GM12873 (cell line): ENCODE data around the gene ZAP70.

Source experiments
- TF ChIP-seq, protein P1 (sequence below): IDR thresholded peaks from 2 replicates; pipeline ENCODE4 v1.5.1; 2012; ENCODE audit warnings: low read depth, mild to moderate bottlenecking, moderate library complexity, low read length, control low read depth; ENCODE audit not compliant: insufficient read depth; ENCODE audit errors: missing control alignments

The ZAP70 gene

DNA sequence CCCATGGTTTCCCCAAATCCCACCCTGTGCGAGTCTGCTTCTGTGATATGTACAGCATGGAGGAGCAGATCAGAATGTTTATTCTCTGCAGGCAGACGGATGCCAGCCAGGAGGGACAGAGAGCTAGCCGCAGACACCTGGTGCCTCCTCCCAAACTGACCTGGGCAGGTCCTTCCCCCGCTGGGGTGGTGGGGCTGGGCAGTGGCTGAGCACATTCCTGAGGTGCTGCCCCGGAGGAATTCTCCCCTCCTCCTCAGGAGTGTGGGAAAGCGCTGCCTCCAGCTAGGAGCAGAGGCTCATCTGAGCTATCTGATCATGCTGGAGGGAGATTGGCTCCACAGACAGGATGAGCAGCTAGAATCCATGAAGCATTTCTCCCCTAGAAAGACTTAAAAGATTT lies 22.2 kb upstream of the ZAP70 start:
- TF ChIP-seq, protein P1, sequence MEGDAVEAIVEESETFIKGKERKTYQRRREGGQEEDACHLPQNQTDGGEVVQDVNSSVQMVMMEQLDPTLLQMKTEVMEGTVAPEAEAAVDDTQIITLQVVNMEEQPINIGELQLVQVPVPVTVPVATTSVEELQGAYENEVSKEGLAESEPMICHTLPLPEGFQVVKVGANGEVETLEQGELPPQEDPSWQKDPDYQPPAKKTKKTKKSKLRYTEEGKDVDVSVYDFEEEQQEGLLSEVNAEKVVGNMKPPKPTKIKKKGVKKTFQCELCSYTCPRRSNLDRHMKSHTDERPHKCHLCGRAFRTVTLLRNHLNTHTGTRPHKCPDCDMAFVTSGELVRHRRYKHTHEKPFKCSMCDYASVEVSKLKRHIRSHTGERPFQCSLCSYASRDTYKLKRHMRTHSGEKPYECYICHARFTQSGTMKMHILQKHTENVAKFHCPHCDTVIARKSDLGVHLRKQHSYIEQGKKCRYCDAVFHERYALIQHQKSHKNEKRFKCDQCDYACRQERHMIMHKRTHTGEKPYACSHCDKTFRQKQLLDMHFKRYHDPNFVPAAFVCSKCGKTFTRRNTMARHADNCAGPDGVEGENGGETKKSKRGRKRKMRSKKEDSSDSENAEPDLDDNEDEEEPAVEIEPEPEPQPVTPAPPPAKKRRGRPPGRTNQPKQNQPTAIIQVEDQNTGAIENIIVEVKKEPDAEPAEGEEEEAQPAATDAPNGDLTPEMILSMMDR: no peak

DNA sequence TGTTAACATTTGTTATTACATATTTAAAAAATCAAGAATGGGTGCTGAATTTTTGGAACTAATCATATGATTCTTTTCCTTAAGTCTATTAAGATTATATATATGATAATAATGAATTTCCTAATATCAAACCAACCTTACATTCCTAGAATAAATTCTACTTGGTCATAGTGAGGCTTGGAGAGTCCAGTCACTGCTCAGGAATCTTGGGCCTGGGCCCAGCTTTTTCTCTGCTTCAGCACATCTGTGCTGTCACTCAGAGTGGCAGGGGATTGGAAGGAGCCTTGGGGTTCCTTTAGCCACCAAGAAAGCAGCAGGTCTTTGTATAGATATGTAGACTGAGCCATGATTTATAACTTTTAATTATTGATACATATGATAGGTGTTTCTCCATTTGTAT lies 19.9 kb upstream of the ZAP70 start:
- TF ChIP-seq, protein P1: no peak

DNA sequence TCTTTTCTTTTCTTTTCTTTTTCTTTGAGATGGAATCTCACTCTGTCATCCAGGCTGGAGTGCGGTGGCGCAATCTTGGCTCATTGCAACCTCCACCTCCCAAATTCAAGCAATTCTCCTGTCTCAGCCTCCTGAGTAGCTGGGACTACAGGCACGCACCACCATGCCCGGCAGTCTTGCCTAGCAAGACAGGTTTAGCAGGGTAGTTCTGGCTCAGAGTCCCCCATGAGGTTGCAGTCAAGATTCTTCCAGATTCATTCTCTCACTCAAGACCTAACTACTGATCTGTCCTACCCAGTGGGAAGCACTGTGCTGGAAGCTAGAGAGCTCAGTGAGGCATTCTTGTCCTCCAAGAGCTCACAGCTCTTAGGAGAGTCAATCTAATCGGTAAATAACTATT lies 17.6 kb upstream of the ZAP70 start:
- TF ChIP-seq, protein P1: no peak

DNA sequence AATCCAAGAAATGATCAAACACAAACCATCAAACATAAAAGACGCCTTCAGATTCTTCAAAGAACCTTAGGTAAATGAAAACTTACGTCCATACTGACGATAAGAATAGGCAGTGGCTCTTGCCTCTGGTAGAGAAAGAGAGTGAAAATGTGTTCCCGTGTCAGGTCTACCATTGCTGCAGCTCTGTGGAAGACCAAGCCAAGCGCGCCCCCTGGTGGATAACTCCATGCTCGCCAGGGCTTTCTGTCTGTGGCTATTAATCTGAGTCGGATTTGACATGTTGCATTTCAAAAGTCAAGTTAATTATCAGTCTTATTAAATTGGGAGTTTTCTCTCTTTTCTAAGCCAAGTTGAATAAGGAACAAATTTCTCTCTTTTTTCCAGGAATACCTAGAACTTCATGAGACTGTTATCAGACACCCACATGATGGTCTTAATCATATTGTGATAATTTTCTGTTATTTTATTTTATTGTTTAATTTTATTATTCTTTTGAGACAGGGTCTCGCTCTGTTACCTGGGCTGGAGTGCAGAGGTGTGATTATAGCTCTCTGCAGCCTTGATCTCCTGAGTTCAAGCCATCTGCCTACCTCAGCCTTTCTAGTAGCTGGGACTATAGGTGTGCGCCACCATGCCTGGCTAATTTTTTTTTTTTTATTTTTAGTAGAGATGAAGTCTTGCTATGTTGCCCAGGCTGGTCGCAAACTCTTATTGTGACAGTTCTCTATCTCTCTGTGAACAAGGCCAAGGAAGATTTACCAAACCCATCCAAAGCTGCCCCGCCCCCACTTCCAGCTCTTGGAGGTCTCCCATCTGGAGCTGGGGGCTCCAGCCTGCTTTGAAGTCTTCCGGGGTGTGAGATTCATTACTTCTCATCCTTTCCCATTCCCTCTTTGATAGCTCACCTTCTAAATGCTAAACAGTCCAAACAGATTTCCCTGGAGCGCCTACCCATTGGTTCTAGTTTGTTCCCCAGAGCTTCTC lies 15.8 kb upstream of the ZAP70 start:
- TF ChIP-seq, protein P1: peak; percentile 87

DNA sequence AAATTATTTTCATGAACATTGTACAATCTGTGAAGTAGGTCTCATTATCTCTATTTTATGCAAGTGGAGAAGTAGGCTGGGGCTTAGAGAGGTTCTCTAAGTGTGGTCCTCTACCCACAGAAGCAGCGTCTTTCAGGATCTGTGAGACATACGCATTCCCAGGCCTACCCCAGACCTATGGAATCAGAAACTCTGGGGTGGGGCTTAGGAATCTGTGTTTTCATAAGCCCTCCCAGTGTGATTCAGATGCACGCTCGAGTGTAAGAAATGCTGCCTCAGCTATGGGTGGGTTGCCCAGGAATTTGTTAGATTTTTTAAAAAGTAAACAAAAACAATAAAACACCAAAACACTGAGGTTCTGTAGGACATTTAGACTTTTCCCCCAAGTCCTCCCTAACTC lies 14.8 kb upstream of the ZAP70 start:
- TF ChIP-seq, protein P1: no peak

DNA sequence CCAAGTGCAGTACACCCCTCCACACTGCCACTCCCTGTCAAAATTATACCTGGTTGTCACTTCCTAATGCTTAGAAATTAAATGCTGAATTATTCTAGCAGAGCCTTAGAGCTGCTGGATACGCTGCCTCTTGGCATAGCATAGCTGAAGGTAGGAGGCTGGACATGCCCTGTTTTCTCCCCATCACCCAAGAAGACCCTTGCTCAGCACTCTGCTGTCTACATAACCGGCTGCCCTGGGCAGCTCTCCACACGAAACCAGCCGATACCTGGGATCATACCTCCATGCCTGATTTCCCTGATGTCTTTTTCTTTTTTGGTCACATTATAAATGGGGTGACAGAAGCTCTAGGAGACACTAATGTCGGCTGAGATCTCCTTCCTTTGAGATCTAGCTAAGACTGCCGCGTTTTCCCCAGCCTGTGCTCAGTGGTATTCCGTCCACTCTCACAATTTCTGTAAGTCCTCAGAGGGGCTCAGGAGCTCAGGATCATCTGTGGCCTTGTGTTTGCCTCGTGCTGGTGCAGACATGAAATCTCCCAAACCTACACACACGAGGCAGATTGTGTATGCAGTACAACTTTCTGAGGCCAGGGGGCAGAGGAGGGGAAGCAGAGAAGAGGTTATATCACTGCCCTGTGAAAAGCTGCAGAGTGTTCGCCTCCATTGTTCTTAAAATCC lies 13.5 kb upstream of the ZAP70 start:
- TF ChIP-seq, protein P1: peak; percentile 77

DNA sequence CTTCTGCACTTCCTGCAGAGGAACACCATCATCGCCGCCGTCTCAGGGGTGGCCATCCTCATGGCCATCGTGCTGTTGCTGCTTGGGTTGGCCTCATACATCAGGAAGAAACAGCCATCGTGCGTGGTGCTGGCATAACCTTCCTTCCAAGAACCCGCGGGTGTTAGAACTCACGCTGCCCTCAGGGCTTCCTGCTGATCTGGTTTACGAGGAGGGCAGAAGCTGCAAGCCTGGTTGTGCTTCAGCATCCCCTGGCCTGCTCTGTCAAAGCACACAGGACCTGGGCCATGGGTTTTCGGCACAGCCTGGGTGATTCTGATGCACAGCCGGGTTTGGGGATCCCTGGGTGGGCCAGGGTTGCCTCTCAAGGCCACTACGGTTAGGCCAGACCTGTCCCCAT lies 12.2 kb upstream of the ZAP70 start:
- TF ChIP-seq, protein P1: no peak
